Progenitor cell of endocrine pancreas (in vitro differentiated cells): ENCODE data around the gene FAM181A. TPM values are rescaled to one million over a fixed set of nuclear protein-coding genes. Genes with fewer than 3 reads are reported as not detected.

ENCODE experiments used
- DNase-seq: peaks from one replicate; pipeline ENCODE4 v3.0.0; 2021; ENCODE audit warnings: low spot score; ENCODE audit not compliant: unreplicated experiment
- H3K27ac Mint-ChIP-seq: 2 replicates; pipeline ENCODE4 v1.8.0; 2021; ENCODE audit warnings: mild to moderate bottlenecking, moderate library complexity, mixed read lengths
- H3K27me3 Mint-ChIP-seq: 2 replicates; pipeline ENCODE4 v1.8.0; 2021; ENCODE audit warnings: mixed read lengths
- H3K36me3 Mint-ChIP-seq: 2 replicates; pipeline ENCODE4 v1.8.0; 2022; ENCODE audit warnings: mixed read lengths; ENCODE audit not compliant: insufficient read depth
- H3K4me1 Mint-ChIP-seq: 2 replicates; pipeline ENCODE4 v1.8.0; 2021; ENCODE audit warnings: low read depth, mixed read lengths
- H3K4me3 Mint-ChIP-seq: 2 replicates; pipeline ENCODE4 v1.8.0; 2021; ENCODE audit warnings: low read depth, mild to moderate bottlenecking, moderate library complexity, mixed read lengths
- H3K9me3 Mint-ChIP-seq: 2 replicates; pipeline ENCODE4 v1.8.0; 2021; ENCODE audit warnings: low read depth, mixed read lengths
- CTCF ChIP-seq: fragments of 200-600 bp; sonication (generic); IDR thresholded peaks from one replicate; pipeline ENCODE4 v1.5.0; 2021; ENCODE audit warnings: antibody characterized with exemption, mild to moderate bottlenecking; ENCODE audit not compliant: unreplicated experiment
- total RNA-seq: library from RNA; stranded (reverse); gene quantifications from 2 replicates; pipeline ENCODE4 v1.2.1, GENCODE V29; 2021

Gene FAM181A
- total RNA-seq, 1 donor from 2014 or later: not detected

DNA sequence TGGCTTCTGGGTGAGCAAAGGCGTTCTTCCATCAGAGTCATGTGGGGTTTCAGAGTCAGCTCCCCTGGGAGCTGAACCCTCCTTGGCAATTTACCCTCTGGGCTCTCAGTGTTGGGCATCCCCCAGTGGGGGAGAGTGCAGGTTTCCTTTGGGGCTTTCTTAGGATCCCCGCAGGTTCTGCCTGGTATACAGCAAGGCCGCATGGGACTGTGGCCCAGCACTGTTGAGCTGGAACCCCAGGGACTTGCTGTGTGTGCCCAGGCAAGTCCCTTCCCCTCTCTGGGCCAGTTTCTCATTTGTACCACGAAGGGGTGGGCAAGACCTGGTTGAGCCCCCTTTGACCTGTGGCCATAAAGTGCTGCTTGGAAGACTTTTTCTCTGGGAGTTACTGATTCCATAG is 5.5 kb downstream of the FAM181A start:
- TF ChIP-seq CTCF: no peak
- Mint-ChIP-seq H3K27me3 (peaks cover 23% of the 10 kb centered on the region), H3K27ac (no peak overlapping the region), H3K36me3 (no peaks in the 10 kb centered on the region), H3K4me3 (no peak overlapping the region), H3K9me3 (no peaks in the 10 kb centered on the region), H3K4me1 (peaks cover 5% of the 10 kb centered on the region)
- no peak for DNase-seq

DNA sequence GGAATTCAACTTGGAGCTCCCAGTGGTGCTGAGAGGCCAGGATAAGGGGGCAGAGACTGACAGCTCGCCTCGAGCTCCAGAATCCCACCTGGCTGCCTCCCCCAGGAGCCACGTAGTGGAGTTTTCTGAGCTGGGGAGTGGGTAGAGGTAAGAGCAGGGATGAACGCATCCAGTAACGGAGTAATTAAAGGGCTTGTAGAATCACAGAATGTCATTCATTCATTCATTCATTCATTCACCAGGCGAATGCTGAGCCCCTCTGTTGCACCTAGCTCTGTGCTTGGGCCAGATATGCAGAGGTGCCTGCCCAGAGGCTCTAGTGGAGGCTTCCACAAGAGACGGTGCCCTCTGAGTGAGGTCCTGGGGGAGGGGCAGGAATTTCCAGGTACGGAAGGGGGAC is 8.1 kb downstream of the FAM181A start:
- no peaks in the 10 kb centered on the region for H3K36me3 Mint-ChIP-seq
- H3K27me3 Mint-ChIP-seq: peaks cover 40% of the 10 kb centered on the region
- H3K4me3 Mint-ChIP-seq: no peak overlapping the region
- TF ChIP-seq CTCF: no peak
- DNase-seq: no peak
- H3K27ac Mint-ChIP-seq: peak overlapping the region; percentile 73
- H3K9me3 Mint-ChIP-seq: no peaks in the 10 kb centered on the region
- peaks cover 5% of the 10 kb centered on the region for H3K4me1 Mint-ChIP-seq

DNA sequence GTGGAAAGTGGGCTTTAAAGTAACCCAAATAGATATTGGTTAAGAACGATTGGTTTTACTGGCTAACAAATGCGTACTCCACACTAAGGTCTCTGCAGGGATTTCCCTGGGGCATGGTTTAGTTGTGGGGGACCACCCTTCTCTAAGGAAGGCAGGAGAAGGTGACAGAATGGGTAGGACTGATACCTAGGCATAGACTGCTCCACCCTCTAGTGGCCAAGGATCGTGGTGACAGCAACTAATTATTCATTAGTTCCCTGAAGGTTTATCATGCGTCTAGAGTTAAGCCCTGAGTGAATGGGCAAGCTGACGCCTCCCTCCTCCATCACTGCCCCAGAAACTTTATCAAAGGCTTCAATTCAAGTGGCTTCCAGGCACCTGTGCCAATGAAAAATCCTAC is 9.1 kb downstream of the FAM181A start:
- no peaks in the 10 kb centered on the region for H3K9me3 Mint-ChIP-seq
- DNase-seq: no peak
- peaks cover 6% of the 10 kb centered on the region for H3K4me1 Mint-ChIP-seq
- H3K36me3 Mint-ChIP-seq: no peaks in the 10 kb centered on the region
- H3K27ac Mint-ChIP-seq: no peak overlapping the region
- H3K27me3 Mint-ChIP-seq: peaks cover 47% of the 10 kb centered on the region
- H3K4me3 Mint-ChIP-seq: no peak overlapping the region
- peak; percentile 60 for TF ChIP-seq CTCF

GRCh38 chr14:93936926-93937325 is 9.8 kb downstream of the FAM181A start:
- Mint-ChIP-seq H3K27me3 (peaks cover 51% of the 10 kb centered on the region), H3K4me1 (peaks cover 10% of the 10 kb centered on the region), H3K4me3 (no peak overlapping the region), H3K9me3 (no peaks in the 10 kb centered on the region), H3K36me3 (no peaks in the 10 kb centered on the region), H3K27ac (no peak overlapping the region)
- no peak for DNase-seq
- no peak for TF ChIP-seq CTCF

DNA sequence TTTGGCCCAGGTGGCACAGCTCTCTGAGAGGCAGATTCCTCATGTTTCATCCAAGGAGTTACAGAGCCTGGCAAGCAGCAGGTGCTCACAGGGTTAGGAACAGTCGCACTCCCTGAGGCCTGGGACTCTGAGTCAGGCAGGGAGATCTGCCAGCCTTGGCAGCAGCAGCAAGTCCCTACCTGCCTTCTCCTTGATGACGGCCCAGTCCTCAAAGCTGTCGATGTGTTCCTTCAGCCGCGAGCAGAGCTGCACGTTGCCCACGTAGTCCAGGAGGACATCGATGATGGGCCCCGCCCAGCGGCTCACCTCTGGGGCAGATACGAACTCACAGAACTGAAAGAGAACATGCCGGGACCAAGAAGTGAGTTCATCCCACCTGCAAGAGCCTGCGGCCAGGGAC is 10.4 kb downstream of the FAM181A start:
- Mint-ChIP-seq H3K36me3 (no peaks in the 10 kb centered on the region), H3K4me1 (peaks cover 10% of the 10 kb centered on the region), H3K9me3 (no peaks in the 10 kb centered on the region), H3K27me3 (peaks cover 51% of the 10 kb centered on the region), H3K4me3 (no peak overlapping the region), H3K27ac (no peak overlapping the region)
- TF ChIP-seq CTCF: no peak
- DNase-seq: no peak
